ENCODE measurements around the gene RPS27.

DNA sequence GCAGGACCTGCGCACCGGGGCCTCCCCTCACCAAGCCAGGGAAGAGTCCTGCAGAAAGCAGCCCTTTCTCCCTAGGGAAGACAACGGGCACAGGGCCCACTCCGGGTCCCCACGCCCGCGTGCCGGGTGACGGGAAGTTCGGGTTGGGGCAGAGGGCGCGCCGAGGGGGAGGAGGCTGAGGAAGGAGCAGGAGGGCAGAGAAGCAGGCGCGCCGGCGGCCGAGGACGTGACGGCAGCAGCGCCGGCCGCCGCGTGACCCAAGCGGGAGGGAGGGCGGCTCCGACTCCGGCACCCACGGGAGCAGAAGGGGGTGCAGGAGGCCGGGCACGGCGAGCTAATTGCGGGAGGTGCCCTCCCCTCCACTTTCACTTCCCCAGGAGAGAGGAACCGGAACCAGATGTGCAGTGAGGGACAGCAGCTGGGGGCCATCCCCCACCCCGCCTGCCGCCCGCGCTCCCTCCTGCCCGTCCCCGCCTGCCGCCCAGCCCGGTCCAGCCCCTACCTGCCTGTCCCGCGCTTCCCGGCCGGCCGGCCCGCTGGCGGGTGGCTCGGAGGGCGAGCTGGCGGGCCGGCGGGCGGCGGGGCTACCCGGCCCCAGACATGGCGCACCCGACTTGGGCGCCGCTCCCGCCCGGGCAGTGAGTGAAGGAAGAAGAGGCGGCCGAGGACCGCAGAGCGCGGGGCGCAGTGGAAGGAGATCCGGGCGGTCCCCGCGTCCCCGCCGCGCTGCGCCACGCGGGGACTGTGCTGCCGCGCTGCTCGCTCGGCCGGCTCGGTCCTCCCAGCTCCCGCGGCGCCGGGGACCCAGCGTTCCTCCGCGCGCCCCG, 44.6 kb upstream of the RPS27 start:
- TF ChIP-seq POLR2A (IDR thresholded peaks at IDR 0.05; ENCODE audit: low read length) = peak; percentile 34; the same call in 1 of the 2 replicates
- TF ChIP-seq CTCF (IDR thresholded peaks at IDR 0.05) = no peak
- TF ChIP-seq SMC3 (IDR thresholded peaks at IDR 0.05) = no peak
- no peak for TF ChIP-seq RARB (CRISPR knock-in tag; IDR thresholded peaks at IDR 0.05)
- no peak for TF ChIP-seq JUNB (IDR thresholded peaks at IDR 0.05)
- TF ChIP-seq POLR2AphosphoS2 (conservative IDR thresholded peaks at IDR 0.05; ENCODE audit: low read length) = no peak
- TF ChIP-seq HES2 (IDR thresholded peaks at IDR 0.05) = no peak
- TF ChIP-seq PHF8 (IDR thresholded peaks at IDR 0.05; ENCODE audit: borderline replicate concordance, low read depth) = 0 out of 2 replicates have a peak, but pooled peaks have one; percentile 20
- no peak for TF ChIP-seq NFE2L2 (conservative IDR thresholded peaks at IDR 0.05; ENCODE audit: low read length)
